Neural cell (in vitro differentiated cells): ENCODE data around the gene BCL11B.
"Not testable (repeated sequence)": the region's sequence is repeated elsewhere in the genome, so short reads cannot be mapped to it uniquely, and the experiment has no call there.

ENCODE experiments used
- CTCF ChIP-seq: fragments of 450-650 bp; IDR thresholded peaks from 2 replicates; pipeline ENCODE4 v1.5.1; 2014; ENCODE audit warnings: antibody characterized with exemption, mild to moderate bottlenecking, moderate library complexity; ENCODE audit not compliant: poor library complexity, severe bottlenecking
- EP300 ChIP-seq: fragments of 450-650 bp; conservative IDR thresholded peaks from 2 replicates; pipeline ENCODE4 v1.6.1; 2014; ENCODE audit warnings: antibody characterized with exemption, mild to moderate bottlenecking, moderate library complexity; ENCODE audit not compliant: poor library complexity, severe bottlenecking
- EZH2 ChIP-seq: fragments of 200-600, 300-800 bp; shearing (Covaris generic), sonication (generic); IDR thresholded peaks from 2 replicates; pipeline ENCODE4 v1.6.1; 2014; ENCODE audit warnings: antibody characterized with exemption, low read length, borderline replicate concordance, mild to moderate bottlenecking; ENCODE audit not compliant: insufficient read depth, poor library complexity, severe bottlenecking
- MXI1 ChIP-seq: fragments of 450-650 bp; conservative IDR thresholded peaks from 2 replicates; pipeline ENCODE4 v1.6.1; 2014; ENCODE audit warnings: antibody characterized with exemption, mild to moderate bottlenecking; ENCODE audit not compliant: poor library complexity, severe bottlenecking
- POLR2AphosphoS5 ChIP-seq: IDR thresholded peaks from 2 replicates; pipeline ENCODE4 v1.6.1; 2012
- RAD21 ChIP-seq: fragments of 450-650 bp; conservative IDR thresholded peaks from 2 replicates; pipeline ENCODE4 v1.6.1; 2014; ENCODE audit warnings: antibody characterized with exemption, mild to moderate bottlenecking, moderate library complexity
- REST ChIP-seq: IDR thresholded peaks from 2 replicates; pipeline ENCODE4 v1.6.1; 2012; ENCODE audit warnings: borderline replicate concordance
- SMC3 ChIP-seq: fragments of 450-650 bp; conservative IDR thresholded peaks from 2 replicates; pipeline ENCODE4 v1.6.1; 2014; ENCODE audit warnings: antibody characterized with exemption, mild to moderate bottlenecking, moderate library complexity; ENCODE audit not compliant: poor library complexity
- TAF1 ChIP-seq: IDR thresholded peaks from 2 replicates; pipeline ENCODE4 v1.6.1; 2012; ENCODE audit warnings: low read depth

GRCh38 chr14:99228760-99229159, 43.2 kb downstream of the BCL11B start:
- not testable (repeated sequence) for TF ChIP-seq POLR2AphosphoS5, EZH2, EP300, CTCF, TAF1, REST, RAD21, MXI1, SMC3
